PC-9 (cell line): ENCODE results near the gene CLEC16A. TPM values are rescaled to one million over a fixed set of nuclear protein-coding genes. Genes with fewer than 3 reads are reported as not detected.

Experiments
- BruUV-seq: library from RNA; stranded (reverse); fragments of 400-500 nt; replicated peaks from 2 replicates; lab custom pipeline; 2021; lab: Mats Ljungman, UMichigan
- CTCF ChIA-PET: fragments of 300-600 bp; sonication (Branson Sonifier 250); formaldehyde crosslinking; loops from one replicate; lab custom pipeline; 2022; ENCODE audit warnings: antibody characterized with exemption; lab: Charles Lee
- POLR2A ChIA-PET: fragments of 300-600 bp; sonication (Branson Sonifier 250); formaldehyde crosslinking; loops from one replicate; lab custom pipeline; 2022; ENCODE audit warnings: antibody characterized with exemption; ENCODE audit not compliant: unreplicated experiment; lab: Charles Lee
- DNase-seq, 2 experiments: peaks; one replicate each; pipeline versions ENCODE4 v3.0.0 to v3.0.0-alpha.2; 2015 to 2022; ENCODE audit warnings: mixed read lengths in 1 of 2
- H2AFZ ChIP-seq: fragments of 200-600 bp; sonication (generic); 2 replicates; pipeline ENCODE4 v1.8.1; 2017; ENCODE audit warnings: antibody characterized with exemption
- H3F3A ChIP-seq: fragments of 200-600 bp; sonication (generic); 2 replicates; pipeline ENCODE4 v1.8.1; 2017; ENCODE audit warnings: antibody characterized with exemption, mild to moderate bottlenecking, low read depth; ENCODE audit not compliant: insufficient read depth
- H3K27ac ChIP-seq: fragments of 200-600 bp; sonication (generic); 2 replicates; pipeline ENCODE4 v1.6.1; 2016; ENCODE audit warnings: mixed run types
- H3K27me3 ChIP-seq: fragments of 200-600 bp; sonication (generic); 2 replicates; pipeline ENCODE4 v1.6.1; 2016; ENCODE audit warnings: low read depth, mixed run types; ENCODE audit not compliant: insufficient read depth
- H3K36me3 ChIP-seq: fragments of 200-600 bp; sonication (generic); 2 replicates; pipeline ENCODE4 v1.6.1; 2016; ENCODE audit warnings: low read depth, mixed run types
- H3K4me1 ChIP-seq: fragments of 200-600 bp; sonication (generic); replicated peaks from 2 replicates; pipeline ENCODE4 v1.6.1; 2016; ENCODE audit warnings: mixed run types; ENCODE audit not compliant: insufficient read depth
- H3K4me2 ChIP-seq: fragments of 200-600 bp; sonication (generic); 2 replicates; pipeline ENCODE4 v1.6.1; 2017; ENCODE audit warnings: mixed run types
- H3K4me3 ChIP-seq: fragments of 200-600 bp; sonication (generic); 2 replicates; pipeline ENCODE4 v1.6.1; 2016; ENCODE audit warnings: mixed run types
- H3K79me2 ChIP-seq: fragments of 200-600 bp; sonication (generic); 2 replicates; pipeline ENCODE4 v1.6.1; 2017; ENCODE audit warnings: low read depth, mixed run types
- H3K9me2 ChIP-seq: fragments of 200-600 bp; sonication (generic); 2 replicates; pipeline ENCODE4 v1.8.1; 2017; ENCODE audit warnings: mild to moderate bottlenecking; ENCODE audit not compliant: insufficient read depth
- H3K9me3 ChIP-seq: fragments of 200-600 bp; sonication (generic); 2 replicates; pipeline ENCODE4 v1.8.1; 2016; ENCODE audit warnings: low read depth; ENCODE audit not compliant: insufficient read depth
- H4K20me1 ChIP-seq: fragments of 200-600 bp; sonication (generic); 2 replicates; pipeline ENCODE4 v1.8.1; 2017; ENCODE audit not compliant: insufficient read depth
- CTCF ChIP-seq: fragments of 200-600 bp; sonication (generic); conservative IDR thresholded peaks from 2 replicates; pipeline ENCODE4 v1.6.1; 2017; ENCODE audit warnings: mixed run types, antibody characterized with exemption, mild to moderate bottlenecking, moderate library complexity
- EZH2 ChIP-seq: fragments of 200-600 bp; sonication (generic); IDR thresholded peaks from 2 replicates; pipeline ENCODE4 v1.8.0; 2017; ENCODE audit warnings: antibody characterized with exemption, low read depth
- intact Hi-C: fragments of 100-400 bp; cut with micrococcal nuclease; formaldehyde crosslinking; loops from one replicate; pipeline ENCODE4 v1.10.0; 2022; ENCODE audit not compliant: unreplicated experiment
- total RNA-seq: library from RNA; stranded (reverse); gene quantifications from 2 replicates; pipeline ENCODE4 v1.2.3, GENCODE V29; 2021

Gene CLEC16A
- total RNA-seq, 1 experiment from 2014 or later = 34.9 TPM

GRCh38 chr16:11144122-11144521 is 199.8 kb downstream of the CLEC16A start:
- intact Hi-C loops = no loop called here
- CTCF ChIA-PET = interaction anchor here (0.6 kb wide), 1 partner anchor 503 kb away, joined by 8 read pairs; no protein-coding TSS in a partner anchor
- Histone ChIP-seq H3K4me2 (no peak overlapping the region), H3K4me3 (no peak overlapping the region), H4K20me1 (no peaks in the 10 kb centered on the region), H3K27ac (no peak overlapping the region), H3K79me2 (no peaks in the 10 kb centered on the region), H2AFZ (no peak overlapping the region), H3K27me3 (no peaks in the 10 kb centered on the region), H3K36me3 (no peaks in the 10 kb centered on the region), H3F3A (no peaks in the 10 kb centered on the region), H3K4me1 (peaks cover 8% of the 10 kb centered on the region), H3K9me2 (no peaks in the 10 kb centered on the region), H3K9me3 (no peaks in the 10 kb centered on the region)
- no TSS peak for BruUV-seq
- POLR2A ChIA-PET = no interaction called here
- TF ChIP-seq EZH2 = no peak
- no peak for TF ChIP-seq CTCF
- no peak for DNase-seq

- Histone ChIP-seq H3K79me2 (no peaks in the 10 kb centered on the region), H3K36me3 (no peaks in the 10 kb centered on the region), H3K27me3 (no peaks in the 10 kb centered on the region), H3K4me3 (no peak overlapping the region), H3K4me2 (no peak overlapping the region), H3K27ac (no peak overlapping the region), H3F3A (no peaks in the 10 kb centered on the region), H2AFZ (no peak overlapping the region), H3K4me1 (no peaks in the 10 kb centered on the region), H3K9me2 (no peaks in the 10 kb centered on the region), H3K9me3 (no peaks in the 10 kb centered on the region), H4K20me1 (no peaks in the 10 kb centered on the region)
- no TSS peak for BruUV-seq
- intact Hi-C loops = no loop called here
- no peak for DNase-seq
- POLR2A ChIA-PET = no interaction called here
- CTCF ChIA-PET = no interaction called here
- TF ChIP-seq CTCF = no peak
These were observed 200.9 kb downstream of the CLEC16A start for GRCh38 chr16:11145173-11145818.

- intact Hi-C loops = no loop called here
- BruUV-seq = no TSS peak
- no peak for TF ChIP-seq CTCF
- TF ChIP-seq EZH2 = no peak
- CTCF ChIA-PET = no interaction called here
- H3F3A ChIP-seq = no peaks in the 10 kb centered on the region
- H3K9me3 ChIP-seq = no peaks in the 10 kb centered on the region
- H3K79me2 ChIP-seq = no peaks in the 10 kb centered on the region
- H3K4me1 ChIP-seq = no peaks in the 10 kb centered on the region
- no peak for DNase-seq
- no peak overlapping the region for H3K4me2 ChIP-seq
- no peaks in the 10 kb centered on the region for H3K27me3 ChIP-seq
- no peak overlapping the region for H3K4me3 ChIP-seq
- H4K20me1 ChIP-seq = no peaks in the 10 kb centered on the region
- POLR2A ChIA-PET = no interaction called here
- no peaks in the 10 kb centered on the region for H3K36me3 ChIP-seq
- no peak overlapping the region for H3K27ac ChIP-seq
- no peaks in the 10 kb centered on the region for H3K9me2 ChIP-seq
- H2AFZ ChIP-seq = no peak overlapping the region
These were observed 201.5 kb downstream of the CLEC16A start for GRCh38 chr16:11145819-11146211.
